Fibroblast of mammary gland (primary cell): Measurements from ENCODE around the gene ADGRD2.

ENCODE experiments used
- DNase-seq: peaks from one replicate; pipeline ENCODE4 v3.0.0-alpha.2; 2010; ENCODE audit warnings: low read depth
- H3K4me3 ChIP-seq: 2 replicates; pipeline ENCODE4 v1.5.1; 2011; ENCODE audit warnings: low read depth, mild to moderate bottlenecking, low read length, moderate library complexity; ENCODE audit not compliant: control insufficient read depth
- TF ChIP-seq, protein P1 (sequence below): conservative IDR thresholded peaks from 2 replicates; pipeline ENCODE4 v1.5.1; 2011; ENCODE audit warnings: low read depth, low read length, inconsistent platforms; ENCODE audit not compliant: control insufficient read depth, insufficient read depth

ADGRD2 gene

GRCh38 chr9:124514125-124514524, 63.9 kb downstream of the ADGRD2 start:
- H3K4me3 ChIP-seq = no peak overlapping the region
- TF ChIP-seq, protein P1, sequence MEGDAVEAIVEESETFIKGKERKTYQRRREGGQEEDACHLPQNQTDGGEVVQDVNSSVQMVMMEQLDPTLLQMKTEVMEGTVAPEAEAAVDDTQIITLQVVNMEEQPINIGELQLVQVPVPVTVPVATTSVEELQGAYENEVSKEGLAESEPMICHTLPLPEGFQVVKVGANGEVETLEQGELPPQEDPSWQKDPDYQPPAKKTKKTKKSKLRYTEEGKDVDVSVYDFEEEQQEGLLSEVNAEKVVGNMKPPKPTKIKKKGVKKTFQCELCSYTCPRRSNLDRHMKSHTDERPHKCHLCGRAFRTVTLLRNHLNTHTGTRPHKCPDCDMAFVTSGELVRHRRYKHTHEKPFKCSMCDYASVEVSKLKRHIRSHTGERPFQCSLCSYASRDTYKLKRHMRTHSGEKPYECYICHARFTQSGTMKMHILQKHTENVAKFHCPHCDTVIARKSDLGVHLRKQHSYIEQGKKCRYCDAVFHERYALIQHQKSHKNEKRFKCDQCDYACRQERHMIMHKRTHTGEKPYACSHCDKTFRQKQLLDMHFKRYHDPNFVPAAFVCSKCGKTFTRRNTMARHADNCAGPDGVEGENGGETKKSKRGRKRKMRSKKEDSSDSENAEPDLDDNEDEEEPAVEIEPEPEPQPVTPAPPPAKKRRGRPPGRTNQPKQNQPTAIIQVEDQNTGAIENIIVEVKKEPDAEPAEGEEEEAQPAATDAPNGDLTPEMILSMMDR = no peak
- DNase-seq = no peak

DNA sequence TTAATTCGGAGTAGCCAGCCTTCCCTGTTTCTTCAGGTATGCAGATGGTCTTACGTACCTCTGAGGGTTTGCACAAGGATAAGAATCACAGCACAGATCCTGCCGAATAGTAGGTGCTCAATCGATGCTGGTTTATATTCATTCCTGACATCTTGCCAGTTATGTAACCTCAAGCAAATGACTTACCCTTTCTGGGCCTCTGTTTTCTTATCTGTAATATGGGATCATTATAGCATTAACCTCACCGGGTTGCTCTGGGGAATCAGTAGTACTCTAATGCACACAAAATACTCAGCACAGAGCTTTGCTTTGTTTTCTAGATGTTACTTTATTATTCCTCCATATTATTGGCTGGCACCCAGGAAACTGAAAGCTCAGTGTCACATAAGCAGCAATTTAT, 64.6 kb downstream of the ADGRD2 start:
- DNase-seq = no peak
- no peak overlapping the region for H3K4me3 ChIP-seq
- TF ChIP-seq, protein P1 = no peak

DNA sequence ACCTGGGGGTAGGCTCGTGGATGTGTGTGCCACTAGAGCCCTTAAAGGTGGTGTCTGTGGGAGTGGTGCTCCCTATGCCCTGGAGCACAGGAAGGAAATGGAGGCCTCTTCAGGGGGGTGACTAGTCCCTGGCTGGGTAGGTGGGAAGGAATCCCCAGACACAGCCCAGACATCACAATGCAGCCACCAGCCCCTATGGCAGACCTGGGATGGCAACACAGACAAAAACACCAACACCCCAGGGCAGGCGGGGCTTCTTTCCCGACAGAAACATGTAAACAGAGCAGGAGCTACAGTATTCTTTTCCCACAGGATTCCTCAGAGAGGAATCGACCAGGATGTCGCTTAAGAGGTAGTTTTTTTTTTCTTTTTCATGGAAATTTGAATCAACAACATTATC, 67.3 kb downstream of the ADGRD2 start:
- TF ChIP-seq, protein P1 = no peak
- H3K4me3 ChIP-seq = no peak overlapping the region
- no peak for DNase-seq

DNA sequence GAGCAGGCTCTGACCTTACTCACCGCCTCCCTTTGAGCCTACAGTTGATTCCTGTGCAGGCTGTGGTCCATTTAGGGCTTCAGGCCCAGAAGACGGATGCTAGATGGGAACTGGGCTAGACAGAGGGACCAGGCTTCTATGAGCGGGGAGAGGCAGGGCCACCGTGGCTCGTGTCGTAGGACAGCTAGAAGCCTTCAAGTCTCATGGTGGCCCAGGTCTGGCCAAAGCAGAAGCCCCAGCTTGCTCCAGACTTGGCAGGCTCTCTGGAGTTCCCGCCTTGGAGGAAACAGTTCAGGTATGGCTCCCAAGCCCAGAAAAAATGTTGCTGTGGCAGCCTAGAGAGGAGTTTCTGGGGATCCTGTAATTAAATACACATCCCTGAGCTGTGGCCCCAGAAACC, 67.9 kb downstream of the ADGRD2 start:
- TF ChIP-seq, protein P1 = no peak
- H3K4me3 ChIP-seq = no peak overlapping the region
- no peak for DNase-seq

GRCh38 chr9:124520206-124520596, 70.0 kb downstream of the ADGRD2 start:
- no peak for DNase-seq
- no peak overlapping the region for H3K4me3 ChIP-seq
- TF ChIP-seq, protein P1 = no peak

GRCh38 chr9:124521142-124521541, 70.9 kb downstream of the ADGRD2 start:
- H3K4me3 ChIP-seq = no peak overlapping the region
- DNase-seq = no peak
- TF ChIP-seq, protein P1 = no peak
